ENCODE results near the gene SLC4A8. TPM values are rescaled to one million over a fixed set of nuclear protein-coding genes. Genes with fewer than 3 reads are reported as not detected.

SLC4A8 gene
- total RNA-seq, 2 donors from 2014 or later: 0.28 to 1.1 TPM

- no peak for DNase-seq (ENCODE audit: low spot score)
- no peaks in the 10 kb centered on the region for H3K36me3 ChIP-seq
- H3K9me3 ChIP-seq: no peaks in the 10 kb centered on the region
- H3K4me1 ChIP-seq: no peaks in the 10 kb centered on the region
- H3K27ac ChIP-seq: no peak overlapping the region
- TF ChIP-seq, protein P1, sequence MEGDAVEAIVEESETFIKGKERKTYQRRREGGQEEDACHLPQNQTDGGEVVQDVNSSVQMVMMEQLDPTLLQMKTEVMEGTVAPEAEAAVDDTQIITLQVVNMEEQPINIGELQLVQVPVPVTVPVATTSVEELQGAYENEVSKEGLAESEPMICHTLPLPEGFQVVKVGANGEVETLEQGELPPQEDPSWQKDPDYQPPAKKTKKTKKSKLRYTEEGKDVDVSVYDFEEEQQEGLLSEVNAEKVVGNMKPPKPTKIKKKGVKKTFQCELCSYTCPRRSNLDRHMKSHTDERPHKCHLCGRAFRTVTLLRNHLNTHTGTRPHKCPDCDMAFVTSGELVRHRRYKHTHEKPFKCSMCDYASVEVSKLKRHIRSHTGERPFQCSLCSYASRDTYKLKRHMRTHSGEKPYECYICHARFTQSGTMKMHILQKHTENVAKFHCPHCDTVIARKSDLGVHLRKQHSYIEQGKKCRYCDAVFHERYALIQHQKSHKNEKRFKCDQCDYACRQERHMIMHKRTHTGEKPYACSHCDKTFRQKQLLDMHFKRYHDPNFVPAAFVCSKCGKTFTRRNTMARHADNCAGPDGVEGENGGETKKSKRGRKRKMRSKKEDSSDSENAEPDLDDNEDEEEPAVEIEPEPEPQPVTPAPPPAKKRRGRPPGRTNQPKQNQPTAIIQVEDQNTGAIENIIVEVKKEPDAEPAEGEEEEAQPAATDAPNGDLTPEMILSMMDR (IDR thresholded peaks at IDR 0.05): no peak
- no peak overlapping the region for H3K4me3 ChIP-seq
- no peaks in the 10 kb centered on the region for H3K27me3 ChIP-seq
These were observed 125.0 kb downstream of the SLC4A8 start for GRCh38 chr12:51549637-51550036.

Other genes with a start within 250 kb of the SLC4A8 start
- gene POU6F1, start 206.8 kb upstream of the SLC4A8 start, total RNA-seq: 1 to 10 TPM; 3.0 to 6.0 TPM
- gene DAZAP2, start 186.0 kb upstream of the SLC4A8 start, total RNA-seq: 100 to 1,000 TPM; 193 to 309 TPM
- gene SMAGP, start 154.4 kb upstream of the SLC4A8 start, total RNA-seq: 1 to 10 TPM; 2.3 to 3.8 TPM
- gene BIN2, start 100.7 kb upstream of the SLC4A8 start, total RNA-seq: 1 to 10 TPM; 2.1 to 4.6 TPM
- not detected for gene CELA1, start 78.2 kb upstream of the SLC4A8 start, total RNA-seq
- 1 to 10 TPM; 1.3 to 2.8 TPM for gene GALNT6, start 33.4 kb upstream of the SLC4A8 start, total RNA-seq
- gene SCN8A, start 166.4 kb downstream of the SLC4A8 start, total RNA-seq: under 1 TPM; 0.19 to 0.24 TPM

Data from right atrium auricular region (tissue), 2 donors.